ENCODE data around the gene SAP25.
"Not testable (repeated sequence)": the region's sequence is repeated elsewhere in the genome, so short reads cannot be mapped to it uniquely, and the experiment has no call there.

SAP25 gene

DNA sequence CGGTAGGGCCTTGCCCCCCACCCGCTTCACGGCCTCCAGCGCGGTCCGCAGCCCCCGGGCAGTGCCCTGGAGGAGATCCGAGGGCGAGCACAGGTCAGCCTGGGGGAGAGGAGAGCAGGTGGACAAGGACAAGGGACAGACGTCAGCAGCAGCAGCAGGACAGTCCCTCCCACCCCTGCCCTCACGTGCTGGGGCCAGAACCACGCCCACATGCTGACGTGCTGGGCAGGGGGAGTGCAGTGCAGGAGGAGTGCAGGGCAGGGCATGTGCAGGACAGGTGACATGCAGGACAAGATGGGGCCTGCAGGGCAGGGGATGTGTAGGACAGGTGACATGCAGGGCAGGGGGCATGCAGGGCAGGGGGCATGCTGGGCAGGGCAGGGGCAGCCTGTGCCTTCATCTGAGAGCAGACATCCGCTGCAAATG is 1.5 kb upstream of the SAP25 start:
- no peak for DNase-seq

DNA sequence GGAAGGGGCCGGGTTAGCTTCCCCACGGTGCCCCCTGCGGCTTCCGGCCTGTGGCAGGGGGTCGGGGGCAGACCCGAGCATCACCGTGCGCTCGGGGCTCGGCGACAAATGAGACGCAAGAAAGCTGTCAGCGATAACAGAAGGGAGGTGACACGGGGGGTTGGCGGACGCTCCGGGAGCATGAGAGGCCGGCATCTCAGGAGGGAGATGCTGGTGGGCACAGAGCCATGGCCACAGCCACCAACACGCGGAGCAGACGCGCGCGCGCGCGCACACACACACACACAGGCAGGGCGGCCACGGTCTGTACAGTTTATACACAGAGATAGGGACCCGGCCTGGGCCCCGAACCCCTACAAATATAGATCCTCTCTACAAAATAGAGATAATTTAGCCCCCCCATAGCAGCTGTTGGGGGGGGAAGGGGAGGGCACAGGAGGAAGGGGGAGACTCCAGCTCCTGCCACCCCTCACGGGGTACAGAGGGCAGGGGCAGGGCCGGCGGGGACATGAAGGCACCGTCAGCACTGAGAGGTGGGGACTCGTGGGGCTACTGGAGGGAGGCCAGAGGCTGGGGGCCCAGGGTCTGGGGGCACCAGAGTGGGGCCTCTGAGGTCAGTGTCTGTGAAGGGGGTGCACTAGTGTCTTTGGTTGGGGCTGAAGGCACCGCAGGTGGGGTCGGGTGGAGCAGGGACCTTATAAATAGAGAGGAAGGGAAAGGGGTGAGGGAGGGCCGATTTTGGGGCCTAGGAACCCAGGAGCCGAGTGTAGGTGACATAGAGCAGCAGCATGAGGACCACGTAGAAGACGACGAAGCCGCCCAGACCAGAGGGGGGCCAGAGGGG is 884 bp upstream of the SAP25 start:
- no peak for DNase-seq

DNA sequence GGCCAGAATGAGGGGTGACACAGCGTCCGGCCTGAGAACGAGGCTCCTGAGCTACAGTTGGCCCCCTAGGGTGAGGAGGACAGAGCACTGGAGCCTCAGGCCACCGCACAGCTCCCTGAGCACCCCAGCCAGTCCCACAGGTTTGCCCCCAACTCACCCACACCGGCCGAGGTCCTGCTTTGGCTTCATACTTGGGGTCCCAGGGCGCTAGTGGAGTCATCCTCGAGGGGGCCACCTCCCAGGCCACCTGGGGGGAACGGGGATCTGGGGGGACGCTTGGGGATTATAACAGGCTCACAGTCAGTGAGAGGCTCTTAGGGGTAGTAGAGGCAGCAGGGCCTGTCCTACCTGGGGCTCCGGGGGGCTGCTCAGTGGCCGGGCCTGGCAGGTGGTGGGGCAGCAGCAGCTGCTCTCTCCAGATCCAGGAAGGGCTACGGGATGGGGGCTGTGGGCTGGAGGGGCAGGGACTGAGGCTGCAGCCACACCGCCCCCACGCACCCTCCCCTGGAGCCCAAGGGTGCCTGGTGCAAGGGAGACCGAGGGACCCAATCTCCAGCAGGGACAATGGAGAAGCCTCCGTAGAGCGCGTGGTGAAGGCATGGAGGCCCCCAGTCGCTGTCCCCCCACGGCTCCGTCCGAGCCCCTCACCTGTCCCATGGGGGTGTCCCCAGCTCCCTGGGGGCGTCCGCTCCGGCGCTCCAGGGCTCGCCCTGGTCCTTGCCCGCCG is 588 bp downstream of the SAP25 start:
- no peak for DNase-seq

DNA sequence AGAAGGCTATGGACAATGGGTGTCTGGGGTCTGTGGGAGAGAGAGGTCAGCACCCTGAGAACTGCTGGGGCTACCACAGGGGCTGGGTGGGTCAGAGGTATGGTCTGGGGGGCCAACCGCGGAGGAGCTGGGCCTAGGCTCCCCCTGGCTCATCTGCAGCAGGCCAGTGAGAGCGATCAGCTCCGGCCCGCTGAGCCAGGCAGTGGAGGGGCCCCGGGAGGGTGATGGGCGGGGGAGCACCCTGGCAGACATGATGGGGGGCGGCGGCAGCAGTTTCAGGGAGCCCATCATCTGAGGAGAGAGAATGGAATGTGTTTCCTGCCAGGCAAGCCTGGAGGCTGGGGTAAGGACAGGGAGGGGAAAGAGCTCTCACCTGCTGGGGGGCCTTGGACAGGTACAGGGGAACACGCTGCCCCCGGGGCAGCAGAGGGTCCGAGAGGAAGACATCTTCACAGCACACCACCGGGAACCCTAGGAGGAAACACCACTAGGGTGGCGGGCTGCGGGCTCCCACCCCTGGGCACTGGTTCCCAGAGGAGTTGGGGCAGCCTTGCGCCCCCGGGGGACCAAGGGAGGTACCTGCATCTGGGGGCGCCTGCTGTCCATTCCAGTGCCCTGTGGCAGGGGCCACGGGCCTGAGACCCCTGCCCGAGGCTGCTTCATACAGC is 1.3 kb downstream of the SAP25 start:
- no peak for DNase-seq

DNA sequence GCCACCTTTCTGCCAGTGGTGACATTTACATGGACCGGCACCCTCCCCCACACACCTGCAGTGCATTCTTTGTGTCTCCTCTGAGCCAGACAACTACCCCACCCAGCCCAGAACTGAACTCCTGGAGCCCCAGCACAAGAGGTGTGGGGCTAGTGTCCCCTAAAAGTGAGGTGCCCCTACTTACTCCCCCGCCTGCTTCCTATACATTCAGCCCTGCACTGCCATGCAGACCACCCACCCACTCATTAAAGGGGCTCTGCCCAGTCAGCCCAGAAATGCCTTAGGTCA is 1.9 kb downstream of the SAP25 start:
- DNase-seq: no peak

DNA sequence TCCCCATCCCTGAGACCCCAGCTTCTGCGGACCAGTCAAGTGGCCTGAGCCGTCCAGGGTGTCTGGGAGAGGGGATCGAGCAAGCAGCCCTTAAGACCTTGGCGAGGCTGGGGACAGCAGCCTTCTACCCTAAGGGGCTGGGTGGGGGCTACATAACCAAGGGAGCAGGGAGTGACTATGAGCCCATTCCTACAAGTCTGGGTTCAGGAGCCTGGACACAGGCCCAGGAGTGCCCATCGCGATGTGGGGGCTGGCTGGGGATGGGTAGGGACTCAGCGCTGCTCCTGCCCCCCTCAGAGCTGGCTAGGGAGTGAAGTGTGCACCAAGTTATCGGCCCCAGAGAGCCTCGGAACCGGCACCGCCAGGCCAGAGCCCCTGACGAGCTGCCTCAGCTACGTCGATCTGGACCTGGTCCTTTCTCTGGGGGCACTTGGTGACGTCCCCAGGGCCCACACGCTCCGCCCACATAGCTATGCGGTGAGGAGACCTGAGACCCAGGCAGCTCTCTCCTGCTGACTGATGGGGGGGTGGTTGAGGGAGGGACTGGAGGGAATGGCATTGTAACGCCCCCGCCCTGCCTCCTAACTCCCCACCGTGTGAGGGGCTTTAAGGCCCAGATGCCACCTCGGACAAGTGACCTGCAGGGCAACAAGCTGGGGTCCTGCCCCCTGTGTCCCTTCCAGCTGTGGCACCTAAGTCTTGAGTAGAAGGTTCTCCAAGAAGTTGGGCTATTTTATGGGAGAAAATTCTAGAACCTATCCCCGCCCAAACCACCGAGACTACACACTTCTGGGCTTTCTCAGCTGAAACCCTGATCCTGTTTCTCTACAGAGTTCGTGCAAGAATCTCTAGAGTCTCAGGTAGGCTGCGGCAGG is 2.5 kb downstream of the SAP25 start:
- DNase-seq: no peak

DNA sequence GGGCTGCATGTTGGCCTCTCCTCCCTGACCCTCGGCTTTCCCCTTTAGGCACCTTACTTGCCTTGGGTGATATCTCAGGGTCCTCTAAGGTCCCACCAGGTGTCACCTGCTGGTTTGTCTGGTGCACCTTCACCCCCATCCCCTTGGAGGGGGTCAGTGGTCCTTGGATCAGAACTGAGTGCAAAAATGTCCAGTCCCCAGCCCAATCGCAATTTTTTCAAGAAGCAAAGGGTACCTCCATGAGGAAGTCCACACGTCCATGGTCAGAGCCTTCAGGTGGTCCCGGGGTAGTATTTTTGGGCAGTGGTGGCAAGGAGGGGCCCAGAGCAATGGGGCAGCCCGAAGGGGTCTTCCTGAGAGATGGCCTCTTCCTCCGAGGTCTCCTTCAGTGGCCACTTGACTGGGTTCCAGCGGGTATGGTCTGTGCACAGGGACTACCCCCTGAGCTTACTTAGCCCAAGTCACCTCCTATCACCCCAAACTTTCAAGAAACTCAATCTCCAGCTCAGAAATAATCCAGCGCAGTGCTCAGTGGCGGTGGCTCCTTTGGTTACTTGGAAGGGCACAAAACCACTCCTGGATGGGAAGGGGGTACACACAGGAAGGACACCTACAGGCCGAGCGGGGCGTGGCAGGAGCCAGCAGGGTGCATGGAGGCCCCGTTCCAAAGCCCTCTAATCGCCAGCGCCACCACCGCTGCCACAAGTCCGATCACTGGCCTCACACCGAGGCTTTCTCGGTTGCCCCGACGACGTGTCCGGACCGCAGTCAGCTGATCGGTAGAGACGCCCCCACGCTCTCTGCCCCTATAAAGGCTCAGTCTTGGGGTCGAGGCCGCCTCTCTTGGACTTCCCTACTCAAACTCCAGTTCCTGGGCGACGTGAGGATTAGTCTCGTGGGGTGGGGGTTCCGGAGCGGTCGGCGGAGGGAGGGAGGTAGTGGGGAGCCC is 4.5 kb downstream of the SAP25 start:
- no peak for DNase-seq

DNA sequence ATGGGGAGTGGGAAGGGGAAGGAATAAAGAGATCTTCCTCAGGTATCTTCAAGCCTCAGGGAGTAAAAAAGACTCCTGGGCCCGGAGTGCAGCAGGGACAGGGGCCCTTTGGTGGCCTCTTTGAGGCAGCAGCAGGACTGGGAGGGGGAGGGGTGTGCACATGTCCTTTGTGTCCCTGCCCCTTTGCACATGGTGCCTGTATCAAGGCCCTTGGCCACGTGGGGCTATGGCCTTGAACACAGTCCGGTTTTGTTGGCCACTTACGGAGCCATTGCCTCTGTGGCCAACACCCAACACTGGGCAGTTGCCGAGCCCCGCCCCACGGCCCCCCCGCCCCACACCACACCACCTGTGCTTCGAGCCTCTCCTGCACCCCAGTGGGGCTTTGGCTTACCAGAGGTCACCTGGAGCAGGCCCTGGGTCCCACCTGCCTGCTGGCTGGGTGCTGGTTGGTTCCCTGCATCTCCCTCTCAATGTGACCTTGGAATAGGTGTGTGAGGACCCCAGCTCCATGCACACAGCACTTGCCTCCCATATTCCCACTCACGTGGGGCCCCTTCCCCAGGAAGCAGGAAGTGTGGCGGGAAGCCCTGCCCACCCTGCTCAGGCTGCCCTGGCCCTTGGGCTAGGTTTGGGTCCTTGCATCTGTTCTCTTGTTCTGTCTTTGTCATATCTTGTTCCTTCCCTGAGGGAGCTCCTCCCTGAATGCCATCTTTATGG is 5.4 kb downstream of the SAP25 start:
- DNase-seq: no peak

DNA sequence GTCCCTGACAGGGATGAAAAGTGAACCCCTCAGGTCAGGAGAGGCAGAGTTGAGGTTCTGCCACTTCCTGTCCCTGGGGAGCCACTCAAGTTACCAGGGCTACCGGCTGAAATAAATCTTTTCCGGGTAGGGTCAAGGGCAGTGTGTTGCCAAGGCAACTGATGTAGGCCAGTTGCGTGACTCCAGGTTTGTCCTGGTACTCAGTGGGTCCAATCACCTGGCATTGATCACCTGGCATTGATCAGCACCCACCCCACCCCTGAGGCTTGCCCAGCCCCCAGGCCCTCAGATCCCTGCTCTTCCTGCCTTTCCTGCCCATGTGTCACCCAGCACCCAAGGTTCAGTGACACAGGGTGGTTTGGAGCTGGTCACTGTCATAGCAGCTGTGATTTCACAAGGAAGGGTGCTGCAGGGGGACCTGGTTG is 5.9 kb downstream of the SAP25 start:
- DNase-seq: no peak

DNA sequence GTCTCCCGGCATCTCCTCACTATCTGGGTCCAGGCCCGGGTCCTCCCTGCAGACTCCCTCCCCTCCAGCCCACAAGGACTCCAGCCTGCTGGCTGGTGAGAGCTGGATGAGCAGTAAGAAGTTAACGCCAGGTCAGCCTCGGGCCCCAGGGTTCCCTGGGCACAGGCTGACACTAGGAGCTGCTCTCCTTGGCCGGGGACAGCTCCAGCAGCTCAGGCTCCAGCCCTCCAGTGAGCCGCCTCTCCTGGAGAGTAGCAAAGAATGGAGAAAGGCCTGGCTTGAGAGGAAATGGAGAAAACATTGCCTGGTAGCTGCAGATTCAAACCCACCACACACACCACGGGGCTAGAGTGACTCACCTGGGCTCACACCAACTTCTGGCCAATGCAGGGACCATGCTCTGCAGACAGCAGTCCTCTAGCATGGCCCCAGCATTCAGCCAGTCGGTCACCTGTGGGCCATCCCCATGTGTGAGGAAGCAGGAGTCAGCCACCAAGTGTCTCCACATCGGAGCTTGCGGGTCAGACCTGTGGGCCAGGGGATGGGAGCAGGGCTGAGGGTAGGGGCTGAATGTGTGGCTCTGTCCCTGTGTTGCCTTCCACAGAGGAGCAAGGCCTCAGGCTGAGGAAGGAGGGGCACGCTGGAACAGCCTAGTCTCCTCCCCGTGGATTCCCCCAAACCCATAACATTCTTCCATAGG is 6.5 kb downstream of the SAP25 start:
- DNase-seq: no peak

DNA sequence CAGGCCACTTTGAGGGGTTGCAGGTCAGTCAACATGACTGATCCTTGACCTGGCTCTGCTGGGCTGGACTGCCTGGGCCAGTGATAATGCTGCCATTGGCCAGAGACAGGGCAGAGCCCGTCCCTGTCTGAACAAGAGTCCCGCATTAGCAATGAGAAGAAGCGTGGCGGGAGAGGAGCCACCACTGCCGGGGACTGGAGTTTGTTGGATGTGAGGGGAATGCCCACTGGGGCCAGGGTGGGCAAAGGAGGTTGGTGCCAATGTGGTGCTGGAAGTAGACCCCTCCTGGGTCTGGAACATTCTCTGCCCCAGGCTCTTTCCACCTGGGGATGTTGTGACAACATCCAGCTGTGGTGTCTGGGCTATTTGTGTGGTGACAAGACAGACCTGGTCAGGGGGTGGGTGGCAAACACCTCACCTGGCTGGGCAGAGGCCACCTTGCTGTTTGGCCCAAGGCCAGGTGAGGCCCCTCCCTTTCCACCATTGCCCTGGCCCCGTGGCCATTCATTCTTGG is 7.6 kb downstream of the SAP25 start:
- no peak for DNase-seq

DNA sequence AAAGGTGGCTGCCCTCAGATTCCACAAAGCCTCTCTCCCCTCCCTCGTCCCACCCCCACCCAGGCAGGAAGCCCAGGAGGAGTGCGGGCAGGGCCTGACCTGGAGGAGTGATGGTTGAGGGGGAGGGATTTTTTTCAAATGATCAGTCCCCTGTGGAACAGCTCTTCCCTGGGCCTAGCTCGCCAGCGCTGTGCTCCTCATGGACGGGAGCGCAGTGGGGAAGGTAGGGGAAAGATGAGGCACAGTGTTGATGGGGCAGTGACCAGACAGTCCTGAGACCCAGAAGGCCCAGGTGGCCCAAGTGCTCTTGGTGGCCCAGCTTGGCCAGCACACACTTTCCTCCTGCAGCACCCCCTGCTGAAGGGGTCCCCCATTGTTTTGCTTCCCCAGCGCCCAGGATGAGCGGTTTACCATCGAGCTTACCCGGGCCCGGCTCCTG is 8.5 kb downstream of the SAP25 start:
- DNase-seq: no peak

DNA sequence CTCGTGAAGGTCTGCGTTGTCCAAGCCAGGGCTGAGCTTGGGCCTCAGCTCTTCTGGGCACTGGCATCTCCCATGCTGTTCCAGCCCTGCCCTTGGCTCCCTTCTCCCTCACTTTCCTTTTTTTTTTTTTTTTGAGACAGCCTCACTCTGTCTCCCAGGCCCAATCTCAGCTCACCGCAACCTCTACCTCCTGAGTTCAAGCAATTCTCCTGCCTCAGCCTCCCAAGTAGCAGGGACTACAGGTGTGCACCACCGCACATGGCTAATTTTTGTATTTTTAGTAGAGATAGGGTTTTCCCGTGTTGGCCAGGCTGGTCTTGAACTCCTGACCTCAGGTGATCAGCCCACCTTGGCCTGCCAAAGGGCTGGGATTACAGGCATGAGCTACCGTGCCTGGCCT is 9.3 kb downstream of the SAP25 start:
- not testable (repeated sequence) for DNase-seq

DNA sequence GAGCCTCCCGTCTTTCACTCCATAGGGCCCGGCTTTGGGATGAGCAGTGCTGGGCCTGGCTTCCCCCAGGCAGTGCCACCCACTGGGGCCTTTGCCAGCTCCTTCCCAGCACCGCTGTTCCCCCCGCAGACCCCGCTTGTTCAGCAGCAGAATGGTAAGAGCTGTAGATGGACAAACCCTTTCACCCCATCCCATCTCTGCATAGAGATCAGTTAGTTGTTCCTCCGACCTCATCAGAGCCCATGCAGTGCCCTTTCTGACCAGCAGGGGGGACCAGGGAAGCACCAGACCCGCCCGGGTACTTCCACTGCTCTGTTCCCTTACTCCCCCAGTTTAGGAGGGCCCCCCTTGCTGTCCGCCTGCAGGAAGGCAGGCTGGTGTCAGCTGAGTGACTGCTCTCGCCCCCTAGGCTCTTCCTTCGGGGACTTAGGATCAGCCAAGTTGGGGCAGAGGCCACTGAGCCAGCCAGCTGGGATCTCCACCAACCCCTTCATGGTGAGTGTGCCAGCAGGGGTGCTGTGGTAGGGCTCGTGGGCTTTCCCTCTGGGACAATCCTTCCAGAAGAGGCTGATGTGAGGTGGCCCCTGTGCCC is 9.8 kb downstream of the SAP25 start:
- DNase-seq: peak; percentile 57

DNA sequence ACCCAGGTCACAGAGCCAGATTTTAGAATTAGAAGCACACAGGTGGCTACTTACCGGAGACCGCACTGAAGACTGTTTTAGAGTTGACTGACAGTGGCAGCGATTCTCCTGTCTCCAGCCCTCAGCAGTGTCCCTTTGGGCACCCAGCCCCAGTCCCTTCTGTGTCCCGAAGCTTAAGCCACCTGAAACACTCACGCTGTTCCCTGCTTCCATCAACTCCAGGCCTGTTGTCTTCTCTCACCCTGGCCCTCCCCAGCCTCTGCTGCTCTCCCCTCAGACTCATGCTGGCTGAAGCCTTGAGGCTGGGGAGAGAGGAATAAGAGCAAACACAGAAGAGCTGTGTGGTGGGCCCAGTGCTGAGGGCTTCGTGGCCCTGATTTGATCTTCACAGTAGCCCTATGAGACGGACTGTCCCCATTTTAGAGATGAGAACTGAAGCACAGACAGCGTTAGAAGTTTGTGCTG is 10.6 kb downstream of the SAP25 start:
- DNase-seq: no peak

DNA sequence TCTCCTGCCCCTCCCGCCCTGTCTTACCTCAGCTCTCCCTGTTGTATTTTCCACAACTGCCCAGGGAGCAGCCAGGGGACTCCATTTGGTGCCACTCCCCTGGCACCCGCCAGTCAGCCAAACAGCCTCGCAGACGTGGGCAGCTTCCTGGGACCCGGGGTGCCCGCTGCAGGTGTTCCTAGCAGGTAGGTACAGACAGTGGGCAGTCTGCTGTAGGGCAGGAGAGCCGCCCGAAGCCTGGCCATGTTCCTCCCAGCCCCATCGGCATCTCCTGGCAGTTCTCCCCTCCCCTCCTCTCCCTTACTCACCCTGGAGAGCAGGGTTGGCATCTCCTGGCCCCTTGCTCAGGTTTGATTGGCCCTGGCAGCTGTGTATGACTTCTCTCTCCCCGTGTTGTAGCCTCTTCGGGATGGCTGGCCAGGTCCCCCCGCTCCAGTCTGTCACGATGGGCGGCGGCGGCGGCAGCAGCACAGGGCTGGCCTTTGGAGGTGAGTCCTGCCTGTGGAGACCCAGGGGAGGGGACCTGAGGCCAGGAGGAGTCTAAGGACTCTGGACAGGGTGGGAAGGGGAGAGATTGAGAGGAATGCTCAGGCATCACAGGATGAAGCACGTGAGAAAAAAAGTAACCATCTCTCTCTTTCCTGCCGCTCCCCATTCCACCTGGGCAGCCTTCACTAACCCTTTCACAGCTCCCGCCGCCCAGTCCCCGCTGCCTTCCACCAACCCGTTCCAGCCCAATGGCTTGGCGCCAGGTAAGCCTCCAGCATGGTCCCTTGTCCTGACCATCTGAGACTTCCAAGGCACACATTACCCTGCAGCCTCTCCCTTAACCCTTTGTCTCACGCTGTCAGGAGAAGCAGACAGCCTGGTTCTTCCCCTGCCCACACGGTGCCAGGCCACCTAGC is 11.3 kb downstream of the SAP25 start:
- no peak for DNase-seq

DNA sequence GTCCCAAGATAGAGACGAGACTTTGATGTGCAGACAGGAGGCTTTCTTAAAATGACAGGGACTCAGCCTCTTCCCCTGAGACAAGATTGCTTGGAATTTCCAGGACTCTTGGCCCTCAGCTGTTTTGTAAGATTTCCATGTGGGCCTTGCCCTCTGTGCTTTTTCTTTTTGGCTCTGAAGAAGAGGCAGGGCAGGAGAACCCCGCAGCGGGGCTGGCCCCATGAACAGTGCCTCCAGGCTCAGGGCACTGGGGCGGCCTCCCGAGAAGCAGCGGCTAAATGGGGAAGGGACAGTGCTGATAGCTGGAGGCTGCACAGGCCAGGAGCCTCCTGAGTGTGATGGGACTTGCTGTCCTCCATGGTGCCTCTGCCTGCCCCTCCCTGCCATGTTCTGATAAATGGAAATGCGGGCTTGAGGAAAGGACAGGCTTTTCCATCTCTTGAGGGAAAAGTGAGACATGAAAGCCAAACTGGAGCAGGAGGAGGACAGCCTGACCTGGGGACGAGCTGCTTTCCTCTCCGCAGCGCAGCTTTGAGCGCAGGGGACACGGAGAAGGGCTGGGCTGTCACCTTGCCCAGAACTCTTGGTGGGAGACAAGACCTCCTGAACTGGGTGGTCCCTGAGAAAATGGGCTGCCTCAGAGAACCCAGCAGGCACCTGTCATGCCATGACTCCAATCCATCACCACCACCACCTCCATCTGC is 12.1 kb downstream of the SAP25 start:
- DNase-seq: no peak

DNA sequence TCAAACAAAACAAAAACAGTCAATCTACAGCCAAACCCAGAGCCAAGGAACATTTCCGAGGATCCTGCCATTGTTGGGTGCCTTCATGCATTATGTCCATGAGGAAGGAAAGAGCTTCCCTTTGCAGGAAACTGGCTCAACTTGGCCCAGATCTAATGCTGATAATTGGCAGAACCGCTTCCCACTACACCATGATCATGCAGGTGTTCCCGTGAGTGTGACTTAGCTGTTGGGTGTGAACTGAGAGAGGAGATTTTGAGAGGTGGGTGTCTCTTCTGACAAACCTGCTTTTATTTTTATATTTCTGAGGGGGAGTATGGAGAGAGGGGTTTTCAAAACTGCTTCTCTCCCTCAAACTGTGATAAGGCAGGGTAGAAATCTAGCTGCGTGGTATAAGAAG is 14.6 kb downstream of the SAP25 start:
- DNase-seq: no peak

Data from fibroblast of skin of abdomen (primary cell).